Mammary epithelial cell (primary cell): ENCODE data around the gene PTGIS.

Experiments used
- EZH2 ChIP-seq: IDR thresholded peaks from 2 replicates; pipeline ENCODE4 v1.6.1; 2012; ENCODE audit warnings: low read length, inconsistent platforms, borderline replicate concordance
- TF ChIP-seq, protein P1 (sequence below), 2 donors: IDR thresholded peaks in 1 of 2; conservative IDR thresholded peaks in 1 of 2; 2 replicates each; pipeline ENCODE4 v1.5.1; 2011 to 2012; ENCODE audit warnings: inconsistent platforms in 2 of 2, low read length in 2 of 2, mild to moderate bottlenecking in 2 of 2, control low read depth in 1 of 2, low read depth in 1 of 2; ENCODE audit not compliant: insufficient read depth in 1 of 2; ENCODE audit errors: extremely low read depth in 1 of 2

GRCh38 chr20:49562311-49563014 is 5.5 kb downstream of the PTGIS start:
- no peak for TF ChIP-seq EZH2
- TF ChIP-seq, protein P1, sequence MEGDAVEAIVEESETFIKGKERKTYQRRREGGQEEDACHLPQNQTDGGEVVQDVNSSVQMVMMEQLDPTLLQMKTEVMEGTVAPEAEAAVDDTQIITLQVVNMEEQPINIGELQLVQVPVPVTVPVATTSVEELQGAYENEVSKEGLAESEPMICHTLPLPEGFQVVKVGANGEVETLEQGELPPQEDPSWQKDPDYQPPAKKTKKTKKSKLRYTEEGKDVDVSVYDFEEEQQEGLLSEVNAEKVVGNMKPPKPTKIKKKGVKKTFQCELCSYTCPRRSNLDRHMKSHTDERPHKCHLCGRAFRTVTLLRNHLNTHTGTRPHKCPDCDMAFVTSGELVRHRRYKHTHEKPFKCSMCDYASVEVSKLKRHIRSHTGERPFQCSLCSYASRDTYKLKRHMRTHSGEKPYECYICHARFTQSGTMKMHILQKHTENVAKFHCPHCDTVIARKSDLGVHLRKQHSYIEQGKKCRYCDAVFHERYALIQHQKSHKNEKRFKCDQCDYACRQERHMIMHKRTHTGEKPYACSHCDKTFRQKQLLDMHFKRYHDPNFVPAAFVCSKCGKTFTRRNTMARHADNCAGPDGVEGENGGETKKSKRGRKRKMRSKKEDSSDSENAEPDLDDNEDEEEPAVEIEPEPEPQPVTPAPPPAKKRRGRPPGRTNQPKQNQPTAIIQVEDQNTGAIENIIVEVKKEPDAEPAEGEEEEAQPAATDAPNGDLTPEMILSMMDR (conservative IDR thresholded peaks at IDR 0.05 in 1 of 2, IDR thresholded peaks at IDR 0.05 in 1 of 2; ENCODE audit: extremely low read depth in 1 of 2, insufficient read depth in 1 of 2, low read depth in 1 of 2, low read length in 2 of 2): no peak
